ENCODE results near the gene COL4A1.
A peak's percentile ranks its signal among the peaks of the same experiment; 100 is the strongest.

COL4A1 gene

GRCh38 chr13:110283736-110284517, 23.0 kb downstream of the COL4A1 start:
- Histone ChIP-seq H3K27me3 (replicated peaks in 2 of 5; ENCODE audit: control insufficient read depth in 4 of 5, insufficient read depth in 5 of 5, low read length in 4 of 5) (peaks cover 0 to 33% (median 2%) of the 10 kb centered on the region in 5 experiments), H3K9me3 (ENCODE audit: control extremely low read depth in 1 of 5, control insufficient read depth in 4 of 5, insufficient read depth in 2 of 5, low read depth in 1 of 5, low read length in 4 of 5) (peaks cover 0 to 12% (median 0%) of the 10 kb centered on the region in 5 experiments), H3K4me1 (ENCODE audit: control extremely low read depth in 1 of 4, control insufficient read depth in 4 of 4, insufficient read depth in 4 of 4, low read length in 3 of 4) (no peaks in the 10 kb centered on the region), H3K4me3 (ENCODE audit: control insufficient read depth in 1 of 7, extremely low read depth in 1 of 7, insufficient read depth in 4 of 7, low read depth in 2 of 7, low read length in 6 of 7) (no peak overlapping the region), H3K36me3 (ENCODE audit: control insufficient read depth in 4 of 4, insufficient read depth in 4 of 4, low read length in 3 of 4) (no peaks in the 10 kb centered on the region), H3K27ac (ENCODE audit: insufficient read depth in 1 of 2, low read depth in 1 of 2, low read length in 2 of 2, poor library complexity in 1 of 2, severe bottlenecking in 2 of 2) (no peak overlapping the region)
- POLR2A ChIA-PET, result no interaction called here
- no peak for DNase-seq
- 96% methylated on average over 3 of the region's 7 CpGs for WGBS (ENCODE audit: insufficient coverage)
- CTCF ChIA-PET, result interaction anchor here (1.1 to 1.3 kb wide), 2 partner anchors 19 to 22 kb away, joined by 3 read pairs; no protein-coding TSS in a partner anchor

DNA sequence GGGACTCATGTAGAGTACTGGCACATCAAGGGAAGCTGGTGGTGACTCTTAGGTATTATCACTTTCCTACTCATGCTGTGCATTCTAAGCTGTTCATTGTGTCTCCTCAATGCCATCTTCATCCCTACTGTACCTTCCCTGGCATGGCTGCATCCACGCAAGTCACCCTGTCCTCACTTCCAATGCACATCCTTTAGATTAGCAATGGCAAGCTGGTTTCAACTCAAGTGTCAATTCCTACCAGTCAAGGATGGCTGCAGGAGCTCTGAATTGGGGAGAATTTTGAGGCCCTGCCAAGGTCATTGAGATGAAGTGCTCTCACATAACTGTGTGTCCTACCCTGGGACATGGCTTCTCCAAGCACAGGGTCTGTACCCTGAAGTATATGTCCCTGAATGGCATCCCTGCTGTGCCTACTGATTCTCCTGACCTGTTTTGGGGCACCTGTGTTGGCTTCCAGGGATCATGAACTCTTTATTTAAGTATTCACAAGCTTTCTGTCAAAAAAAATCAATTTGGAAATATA, 24.6 kb downstream of the COL4A1 start:
- peaks cover 0 to 12% (median 0%) of the 10 kb centered on the region in 5 experiments for H3K9me3 ChIP-seq (ENCODE audit: control extremely low read depth in 1 of 5, control insufficient read depth in 4 of 5, insufficient read depth in 2 of 5, low read depth in 1 of 5, low read length in 4 of 5)
- ChIA-PET POLR2A (no interaction called here), CTCF (interaction anchor here (0.9 kb wide), 1 partner anchor 15 kb away, joined by 3 read pairs; no protein-coding TSS in a partner anchor)
- no peak overlapping the region for H3K4me3 ChIP-seq (ENCODE audit: control insufficient read depth in 1 of 7, extremely low read depth in 1 of 7, insufficient read depth in 4 of 7, low read depth in 2 of 7, low read length in 6 of 7)
- DNase-seq, result no peak
- H3K36me3 ChIP-seq (ENCODE audit: control insufficient read depth in 4 of 4, insufficient read depth in 4 of 4, low read length in 3 of 4), result no peaks in the 10 kb centered on the region
- WGBS (ENCODE audit: insufficient coverage), result 100% methylated on average over 1 of the region's 1 CpG
- no peaks in the 10 kb centered on the region for H3K4me1 ChIP-seq (ENCODE audit: control extremely low read depth in 1 of 4, control insufficient read depth in 4 of 4, insufficient read depth in 4 of 4, low read length in 3 of 4)
- no peak overlapping the region for H3K27ac ChIP-seq (ENCODE audit: insufficient read depth in 1 of 2, low read depth in 1 of 2, low read length in 2 of 2, poor library complexity in 1 of 2, severe bottlenecking in 2 of 2)
- peaks cover 0 to 39% (median 2%) of the 10 kb centered on the region in 5 experiments for H3K27me3 ChIP-seq (replicated peaks in 2 of 5; ENCODE audit: control insufficient read depth in 4 of 5, insufficient read depth in 5 of 5, low read length in 4 of 5)

DNA sequence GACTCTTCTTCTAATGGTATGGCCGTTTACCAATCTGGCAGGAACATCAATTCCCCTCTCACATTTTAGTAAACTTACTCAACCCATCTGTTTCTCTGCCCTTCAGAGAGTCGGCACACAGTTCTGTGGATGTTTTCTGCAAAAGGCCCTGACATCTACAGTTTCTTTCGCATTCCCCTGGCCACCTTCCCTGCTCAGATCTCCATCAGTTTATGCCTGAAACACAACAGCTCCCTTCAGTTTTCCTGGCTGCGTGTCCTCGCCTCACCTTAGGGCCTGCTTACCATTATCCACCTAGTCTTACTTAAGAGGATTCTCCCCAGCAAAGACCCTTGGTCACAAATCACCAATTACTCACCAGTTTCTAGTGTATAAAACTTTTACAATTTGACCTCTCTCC, 25.2 kb downstream of the COL4A1 start:
- no peaks in the 10 kb centered on the region for H3K4me1 ChIP-seq (ENCODE audit: control extremely low read depth in 1 of 4, control insufficient read depth in 4 of 4, insufficient read depth in 4 of 4, low read length in 3 of 4)

GRCh38 chr13:110280985-110281688, 25.8 kb downstream of the COL4A1 start:
- WGBS (ENCODE audit: insufficient coverage), result 100% methylated on average over 3 of the region's 7 CpGs
- H3K4me3 ChIP-seq (ENCODE audit: control insufficient read depth in 1 of 7, extremely low read depth in 1 of 7, insufficient read depth in 4 of 7, low read depth in 2 of 7, low read length in 6 of 7), result no peak overlapping the region
- POLR2A ChIA-PET, result no interaction called here
- H3K36me3 ChIP-seq (ENCODE audit: control insufficient read depth in 4 of 4, insufficient read depth in 4 of 4, low read length in 3 of 4), result no peaks in the 10 kb centered on the region
- H3K4me1 ChIP-seq (ENCODE audit: control extremely low read depth in 1 of 4, control insufficient read depth in 4 of 4, insufficient read depth in 4 of 4, low read length in 3 of 4), result no peaks in the 10 kb centered on the region
- DNase-seq, result peak in 2 of 3 donors; percentile 13 to 26
- peaks cover 0 to 35% (median 2%) of the 10 kb centered on the region in 5 experiments for H3K27me3 ChIP-seq (replicated peaks in 2 of 5; ENCODE audit: control insufficient read depth in 4 of 5, insufficient read depth in 5 of 5, low read length in 4 of 5)
- CTCF ChIA-PET, result no interaction called here
- H3K27ac ChIP-seq (ENCODE audit: insufficient read depth in 1 of 2, low read depth in 1 of 2, low read length in 2 of 2, poor library complexity in 1 of 2, severe bottlenecking in 2 of 2), result no peak overlapping the region
- H3K9me3 ChIP-seq (ENCODE audit: control extremely low read depth in 1 of 5, control insufficient read depth in 4 of 5, insufficient read depth in 2 of 5, low read depth in 1 of 5, low read length in 4 of 5), result peaks cover 0 to 12% (median 0%) of the 10 kb centered on the region in 5 experiments

More for the DNA sequence above, 25.2 kb downstream of the COL4A1 start:
- Histone ChIP-seq H3K4me3 (ENCODE audit: control insufficient read depth in 1 of 7, extremely low read depth in 1 of 7, insufficient read depth in 4 of 7, low read depth in 2 of 7, low read length in 6 of 7) (no peak overlapping the region), H3K27me3 (replicated peaks in 2 of 5; ENCODE audit: control insufficient read depth in 4 of 5, insufficient read depth in 5 of 5, low read length in 4 of 5) (peaks cover 0 to 40% (median 2%) of the 10 kb centered on the region in 5 experiments), H3K27ac (ENCODE audit: insufficient read depth in 1 of 2, low read depth in 1 of 2, low read length in 2 of 2, poor library complexity in 1 of 2, severe bottlenecking in 2 of 2) (no peak overlapping the region), H3K36me3 (ENCODE audit: control insufficient read depth in 4 of 4, insufficient read depth in 4 of 4, low read length in 3 of 4) (no peaks in the 10 kb centered on the region), H3K9me3 (ENCODE audit: control extremely low read depth in 1 of 5, control insufficient read depth in 4 of 5, insufficient read depth in 2 of 5, low read depth in 1 of 5, low read length in 4 of 5) (peaks cover 0 to 12% (median 0%) of the 10 kb centered on the region in 5 experiments)
- ChIA-PET CTCF (interaction anchor here (0.9 kb wide), 1 partner anchor 14 kb away, joined by 3 read pairs; no protein-coding TSS in a partner anchor), POLR2A (no interaction called here)
- WGBS (ENCODE audit: insufficient coverage), result 94% methylated on average over 5 of the region's 5 CpGs
- no peak for DNase-seq

GRCh38 chr13:110280231-110280813, 26.6 kb downstream of the COL4A1 start:
- POLR2A ChIA-PET, result no interaction called here
- no peak for DNase-seq
- no CpG with 5 or more reads among the region's 9 CpGs for WGBS (ENCODE audit: insufficient coverage)
- Histone ChIP-seq H3K27ac (ENCODE audit: insufficient read depth in 1 of 2, low read depth in 1 of 2, low read length in 2 of 2, poor library complexity in 1 of 2, severe bottlenecking in 2 of 2) (no peak overlapping the region), H3K4me3 (ENCODE audit: control insufficient read depth in 1 of 7, extremely low read depth in 1 of 7, insufficient read depth in 4 of 7, low read depth in 2 of 7, low read length in 6 of 7) (no peak overlapping the region), H3K9me3 (ENCODE audit: control extremely low read depth in 1 of 5, control insufficient read depth in 4 of 5, insufficient read depth in 2 of 5, low read depth in 1 of 5, low read length in 4 of 5) (peaks cover 0 to 12% (median 0%) of the 10 kb centered on the region in 5 experiments), H3K4me1 (ENCODE audit: control extremely low read depth in 1 of 4, control insufficient read depth in 4 of 4, insufficient read depth in 4 of 4, low read length in 3 of 4) (no peaks in the 10 kb centered on the region), H3K36me3 (ENCODE audit: control insufficient read depth in 4 of 4, insufficient read depth in 4 of 4, low read length in 3 of 4) (no peaks in the 10 kb centered on the region), H3K27me3 (replicated peaks in 2 of 5; ENCODE audit: control insufficient read depth in 4 of 5, insufficient read depth in 5 of 5, low read length in 4 of 5) (peaks cover 0 to 28% (median 2%) of the 10 kb centered on the region in 5 experiments)
- CTCF ChIA-PET, result no interaction called here

GRCh38 chr13:110279684-110280083, 27.3 kb downstream of the COL4A1 start:
- CTCF ChIA-PET, result no interaction called here
- H3K4me1 ChIP-seq (ENCODE audit: control extremely low read depth in 1 of 4, control insufficient read depth in 4 of 4, insufficient read depth in 4 of 4, low read length in 3 of 4), result no peaks in the 10 kb centered on the region

More at GRCh38 chr13:110279684-110280083, 27.3 kb downstream of the COL4A1 start:
- Histone ChIP-seq H3K9me3 (ENCODE audit: control extremely low read depth in 1 of 5, control insufficient read depth in 4 of 5, insufficient read depth in 2 of 5, low read depth in 1 of 5, low read length in 4 of 5) (peaks cover 0 to 12% (median 0%) of the 10 kb centered on the region in 5 experiments), H3K27ac (ENCODE audit: insufficient read depth in 1 of 2, low read depth in 1 of 2, low read length in 2 of 2, poor library complexity in 1 of 2, severe bottlenecking in 2 of 2) (no peak overlapping the region), H3K36me3 (ENCODE audit: control insufficient read depth in 4 of 4, insufficient read depth in 4 of 4, low read length in 3 of 4) (no peaks in the 10 kb centered on the region), H3K27me3 (replicated peaks in 2 of 5; ENCODE audit: control insufficient read depth in 4 of 5, insufficient read depth in 5 of 5, low read length in 4 of 5) (peaks cover 0 to 26% (median 2%) of the 10 kb centered on the region in 5 experiments), H3K4me3 (ENCODE audit: control insufficient read depth in 1 of 7, extremely low read depth in 1 of 7, insufficient read depth in 4 of 7, low read depth in 2 of 7, low read length in 6 of 7) (no peak overlapping the region)
- DNase-seq, result no peak
- POLR2A ChIA-PET, result no interaction called here
- 88% methylated on average over 4 of the region's 4 CpGs for WGBS (ENCODE audit: insufficient coverage)
